DOHH2 (cell line): ENCODE results near the gene PCP2.

ENCODE experiments used
- H3F3A ChIP-seq: fragments of 200-600 bp; sonication (generic), shearing (Covaris generic); 2 replicates; pipeline ENCODE4 v1.6.0; 2016; ENCODE audit warnings: antibody characterized with exemption, mild to moderate bottlenecking; ENCODE audit not compliant: control insufficient read depth, insufficient read depth
- H3K27ac ChIP-seq: fragments of 200-600 bp; sonication (generic); 2 replicates; pipeline ENCODE4 v1.5.1; 2014; ENCODE audit warnings: low read depth, mild to moderate bottlenecking, low read length, moderate library complexity
- H3K27me3 ChIP-seq: fragments of 200-600 bp; sonication (generic); 2 replicates; pipeline ENCODE4 v1.6.1; 2014; ENCODE audit warnings: mild to moderate bottlenecking, low read length, mixed read lengths; ENCODE audit not compliant: control insufficient read depth
- H3K36me3 ChIP-seq: fragments of 200-600 bp; sonication (generic); 2 replicates; pipeline ENCODE4 v1.6.1; 2014; ENCODE audit warnings: mild to moderate bottlenecking, low read length, moderate library complexity, mixed read lengths; ENCODE audit not compliant: control insufficient read depth
- H3K4me1 ChIP-seq: fragments of 200-600 bp; sonication (generic); 2 replicates; pipeline ENCODE4 v1.6.1; 2014; ENCODE audit warnings: mild to moderate bottlenecking, low read length, mixed read lengths; ENCODE audit not compliant: control insufficient read depth
- H3K4me2 ChIP-seq: fragments of 200-600 bp; sonication (generic); 2 replicates; pipeline ENCODE4 v1.6.0; 2014; ENCODE audit warnings: mild to moderate bottlenecking, low read length, moderate library complexity
- H3K4me3 ChIP-seq: fragments of 200-600 bp; sonication (generic); 2 replicates; pipeline ENCODE4 v1.5.1; 2014; ENCODE audit warnings: mild to moderate bottlenecking, low read length, mixed read lengths
- H3K79me2 ChIP-seq: fragments of 200-600 bp; sonication (generic); 2 replicates; pipeline ENCODE4 v1.6.1; 2014; ENCODE audit warnings: mild to moderate bottlenecking, low read length, mixed read lengths; ENCODE audit not compliant: control insufficient read depth
- H3K9me2 ChIP-seq: fragments of 200-600 bp; sonication (generic); replicated peaks from 2 replicates; pipeline ENCODE4 v1.6.1; 2014; ENCODE audit warnings: mild to moderate bottlenecking, low read length, mixed read lengths; ENCODE audit not compliant: control insufficient read depth
- H3K9me3 ChIP-seq: fragments of 200-600 bp; sonication (generic); 2 replicates; pipeline ENCODE4 v1.6.1; 2014; ENCODE audit warnings: antibody characterized with exemption, low read length, mixed read lengths; ENCODE audit not compliant: control insufficient read depth, insufficient read depth
- H4K20me1 ChIP-seq: fragments of 200-600 bp; sonication (generic); 2 replicates; pipeline ENCODE4 v1.6.0; 2014; ENCODE audit warnings: low read depth, mild to moderate bottlenecking, antibody characterized with exemption, low read length, moderate library complexity; ENCODE audit not compliant: control insufficient read depth, insufficient read depth
- CTCF ChIP-seq: fragments of 200-600 bp; sonication (generic); IDR thresholded peaks from one replicate; pipeline ENCODE4 v1.5.1; 2014; ENCODE audit warnings: antibody characterized with exemption, mild to moderate bottlenecking, low read depth, low read length; ENCODE audit not compliant: poor library complexity, severe bottlenecking
- EZH2phosphoT487 ChIP-seq: fragments of 200-600 bp; sonication (generic); IDR thresholded peaks from 2 replicates; pipeline ENCODE4 v1.6.1; 2017; ENCODE audit warnings: borderline replicate concordance, mild to moderate bottlenecking, antibody characterized with exemption, low read length, moderate library complexity, mixed read lengths

Gene PCP2

DNA sequence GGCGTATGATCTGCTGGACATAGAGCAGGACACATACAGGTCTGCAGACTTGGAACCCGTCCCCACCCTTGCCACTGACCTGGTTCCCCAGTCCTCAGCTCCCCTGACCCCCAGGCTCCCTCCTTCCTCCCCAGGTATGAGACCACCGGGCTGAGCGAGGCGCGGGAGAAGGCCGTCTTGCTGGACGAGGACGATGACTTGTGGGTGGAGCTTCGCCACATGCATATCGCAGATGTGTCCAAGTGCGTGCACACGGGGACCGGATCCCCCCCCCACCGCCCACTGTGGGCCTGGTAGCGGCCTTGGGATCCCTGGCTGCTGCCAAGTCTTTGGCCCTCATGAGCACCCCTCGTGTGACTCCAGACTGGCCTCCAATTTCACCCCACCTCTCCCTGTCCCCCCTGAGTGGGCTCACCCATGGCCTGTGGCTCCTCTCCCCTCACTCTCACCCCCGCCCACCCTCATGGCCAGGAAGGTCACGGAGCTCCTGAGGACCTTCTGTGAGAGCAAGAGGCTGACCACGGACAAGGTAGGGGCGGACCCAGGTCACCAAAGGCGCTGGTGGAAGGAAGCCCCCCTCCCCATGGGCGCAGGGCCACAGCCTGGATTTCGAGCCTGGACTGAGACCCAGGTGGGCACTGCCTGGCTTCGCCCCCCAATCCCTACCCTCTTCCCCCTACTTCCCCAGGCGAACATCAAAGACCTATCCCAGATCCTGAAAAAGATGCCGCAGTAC, 8.9 kb upstream of the PCP2 start:
- Histone ChIP-seq H3K4me1 (peaks cover 22% of the 10 kb centered on the region), H3K9me2 (no peaks in the 10 kb centered on the region), H3K27ac (no peak overlapping the region), H3K9me3 (peaks cover 5% of the 10 kb centered on the region; the same call in 1 of the 2 replicates), H4K20me1 (no peaks in the 10 kb centered on the region), H3K4me2 (no peak overlapping the region), H3K36me3 (peaks cover 13% of the 10 kb centered on the region; the same call in 1 of the 2 replicates), H3K27me3 (no peaks in the 10 kb centered on the region), H3F3A (peaks cover 6% of the 10 kb centered on the region; the same call in 1 of the 2 replicates), H3K4me3 (no peak overlapping the region), H3K79me2 (peaks cover 13% of the 10 kb centered on the region)
- no peak for TF ChIP-seq EZH2phosphoT487
- TF ChIP-seq CTCF = no peak

DNA sequence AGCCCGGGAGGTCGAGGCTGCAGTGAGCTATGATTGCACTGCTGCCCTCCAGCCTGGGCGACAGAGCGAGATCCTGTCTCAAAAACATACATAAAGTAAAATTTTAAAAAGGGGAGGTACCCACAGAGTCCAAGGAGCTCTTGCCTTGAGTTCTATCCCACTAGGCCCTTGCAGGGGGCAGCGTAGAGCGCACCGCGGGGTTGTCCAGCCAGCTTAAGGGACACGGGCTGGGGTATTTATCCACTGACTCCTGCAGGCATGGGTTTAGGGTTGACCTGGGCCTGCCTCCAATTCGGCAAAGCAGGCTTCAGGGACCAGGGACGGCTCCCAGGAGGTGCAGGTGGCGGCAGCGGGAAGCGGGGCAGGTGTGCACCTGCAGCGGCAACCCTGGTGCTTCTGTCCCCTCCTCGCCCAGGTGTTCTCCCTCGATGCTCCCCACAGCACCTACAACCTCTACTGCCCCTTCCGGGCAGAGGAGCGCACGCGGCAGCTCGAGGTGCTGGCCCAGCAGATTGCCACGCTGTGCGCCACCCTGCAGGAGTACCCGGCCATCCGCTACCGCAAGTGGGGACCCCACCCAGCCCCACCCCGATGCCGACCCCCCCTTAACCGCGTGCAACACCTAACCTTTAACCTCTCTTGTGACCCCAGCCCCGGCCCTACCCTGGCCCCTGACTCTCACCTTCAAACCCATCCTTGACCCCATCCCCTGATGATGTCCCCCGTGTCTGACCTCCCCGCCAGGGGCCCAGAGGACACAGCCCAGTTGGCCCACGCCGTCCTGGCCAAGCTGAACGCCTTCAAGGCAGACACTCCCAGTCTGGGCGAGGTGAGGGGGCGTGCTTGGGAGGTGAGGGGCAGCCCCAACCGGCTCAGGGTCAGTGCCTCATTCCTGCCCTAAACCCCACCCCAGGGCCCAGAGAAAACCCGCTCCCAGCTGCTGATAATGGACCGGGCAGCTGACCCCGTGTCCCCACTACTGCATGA, 8.1 kb upstream of the PCP2 start:
- Histone ChIP-seq H3K36me3 (peaks cover 13% of the 10 kb centered on the region; the same call in 1 of the 2 replicates), H3K4me2 (no peak overlapping the region), H3K27me3 (no peaks in the 10 kb centered on the region), H3K9me2 (no peaks in the 10 kb centered on the region), H3K9me3 (peaks cover 5% of the 10 kb centered on the region; the same call in 1 of the 2 replicates), H3F3A (peaks cover 6% of the 10 kb centered on the region; the same call in 1 of the 2 replicates), H3K27ac (no peak overlapping the region), H3K79me2 (peaks cover 16% of the 10 kb centered on the region), H3K4me3 (no peak overlapping the region), H3K4me1 (peaks cover 21% of the 10 kb centered on the region), H4K20me1 (no peaks in the 10 kb centered on the region)
- no peak for TF ChIP-seq CTCF
- TF ChIP-seq EZH2phosphoT487 = no peak

DNA sequence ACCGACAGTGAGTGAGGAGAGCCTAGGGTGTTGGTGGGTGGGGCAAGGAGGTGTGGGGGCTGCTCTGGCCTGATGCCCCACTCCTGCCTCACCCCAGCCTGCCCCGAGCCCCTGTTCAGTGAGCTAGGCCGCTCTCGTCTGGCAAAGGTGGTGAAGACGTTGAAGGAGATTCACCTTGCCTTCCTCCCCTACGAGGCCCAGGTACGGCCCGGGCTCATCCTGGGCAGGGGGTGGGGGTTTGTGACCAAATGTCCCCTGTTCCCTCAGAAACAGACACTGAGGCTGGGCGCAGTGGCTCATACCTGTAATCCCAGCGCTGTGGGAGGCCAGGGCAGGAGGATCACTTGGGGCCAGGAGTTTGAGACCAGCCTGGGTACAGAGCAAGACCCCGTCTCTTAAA, 7.3 kb upstream of the PCP2 start:
- no peak overlapping the region for H3K4me3 ChIP-seq
- no peaks in the 10 kb centered on the region for H4K20me1 ChIP-seq
- H3K79me2 ChIP-seq = peaks cover 16% of the 10 kb centered on the region
- H3K9me3 ChIP-seq = peaks cover 5% of the 10 kb centered on the region; the same call in 1 of the 2 replicates
- H3F3A ChIP-seq = peaks cover 6% of the 10 kb centered on the region; the same call in 1 of the 2 replicates
- H3K9me2 ChIP-seq = no peaks in the 10 kb centered on the region
- peaks cover 13% of the 10 kb centered on the region; the same call in 1 of the 2 replicates for H3K36me3 ChIP-seq
- TF ChIP-seq CTCF (no peak), EZH2phosphoT487 (no peak)
- H3K27me3 ChIP-seq = no peaks in the 10 kb centered on the region
- peaks cover 23% of the 10 kb centered on the region for H3K4me1 ChIP-seq
- no peak overlapping the region for H3K4me2 ChIP-seq
- H3K27ac ChIP-seq = no peak overlapping the region
